C4-2B (cell line): ENCODE data around the gene STAT5A.

Experiments
- H3K27ac ChIP-seq: fragments of 450-650 bp; 2 replicates; pipeline ENCODE4 v1.5.1; 2017
- CTCF ChIP-seq: fragments of 450-650 bp; conservative IDR thresholded peaks from 2 replicates; pipeline ENCODE4 v1.5.1; 2017; ENCODE audit warnings: mild to moderate bottlenecking
- ZFX ChIP-seq: fragments of 450-650 bp; IDR thresholded peaks from 2 replicates; pipeline ENCODE4 v1.6.1; 2017

The STAT5A gene

GRCh38 chr17:42275527-42276358 is 12.6 kb upstream of the STAT5A start:
- TF ChIP-seq CTCF (no peak), ZFX (peak; percentile 94)
- peak overlapping the region; percentile 81 for H3K27ac ChIP-seq

GRCh38 chr17:42276359-42276608 is 12.0 kb upstream of the STAT5A start, which contains the start of gene STAT5B:
STAT5B (minus strand) TSS chr17:42276391; CDS start chr17:42232127, 44,264 bp downstream.
- peak within 1 kb of the TSS; percentile 81 for H3K27ac ChIP-seq
- peak; percentile 70; the same call in 1 of the 2 replicates for TF ChIP-seq ZFX
- no peak for TF ChIP-seq CTCF

- H3K27ac ChIP-seq, result peak overlapping the region; percentile 81
- TF ChIP-seq ZFX (no peak), CTCF (no peak)
Observed at GRCh38 chr17:42276609-42277341, 11.5 kb upstream of the STAT5A start.

DNA sequence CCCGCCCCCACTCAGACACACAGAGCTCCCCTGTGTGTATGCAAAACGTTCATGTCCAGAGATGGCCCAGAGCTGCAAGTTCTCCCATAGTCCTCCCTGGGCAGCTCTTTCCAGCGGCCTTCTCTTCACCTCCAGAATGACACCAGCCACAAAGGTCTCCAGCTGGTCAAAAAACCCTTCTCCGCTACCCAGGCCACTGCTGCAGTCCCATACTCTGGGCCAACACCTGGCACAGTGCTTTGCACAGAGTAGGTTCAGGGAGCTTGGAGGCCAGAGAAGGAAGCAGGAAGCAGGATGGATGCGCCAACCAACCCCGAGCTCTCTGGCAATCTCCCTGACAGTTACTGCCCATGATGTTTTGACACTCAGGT is 11.0 kb upstream of the STAT5A start:
- no peak for TF ChIP-seq ZFX
- H3K27ac ChIP-seq, result no peak overlapping the region; the same call in 1 of the 2 replicates

GRCh38 chr17:42279776-42280630 is 8.3 kb upstream of the STAT5A start:
- TF ChIP-seq CTCF, result no peak
- TF ChIP-seq ZFX, result no peak
- H3K27ac ChIP-seq, result no peak overlapping the region

GRCh38 chr17:42281571-42282096 is 6.7 kb upstream of the STAT5A start:
- TF ChIP-seq CTCF, result no peak
- TF ChIP-seq ZFX, result no peak
- no peak overlapping the region for H3K27ac ChIP-seq

GRCh38 chr17:42282478-42283080 is 5.7 kb upstream of the STAT5A start:
- TF ChIP-seq CTCF (no peak), ZFX (no peak)
- no peak overlapping the region for H3K27ac ChIP-seq
